Loucy (cell line): Measurements from ENCODE around the gene SUDS3.
A peak's percentile ranks its signal among the peaks of the same experiment; 100 is the strongest.
"Not testable (repeated sequence)": the region's sequence is repeated elsewhere in the genome, so short reads cannot be mapped to it uniquely, and the experiment has no call there.

ENCODE experiments used
- H2AFZ ChIP-seq: fragments of 200-600 bp; sonication (generic); 2 replicates; pipeline ENCODE4 v1.6.0; 2016; ENCODE audit warnings: antibody characterized with exemption, mild to moderate bottlenecking, low read length, moderate library complexity
- H3F3A ChIP-seq: fragments of 200-600 bp; 2 replicates; pipeline ENCODE4 v1.6.0; 2016; ENCODE audit warnings: antibody characterized with exemption, low read depth, mild to moderate bottlenecking
- H3K27me3 ChIP-seq: fragments of 200-600 bp; sonication (generic); 2 replicates; pipeline ENCODE4 v1.6.1; 2014; ENCODE audit warnings: low read length, mild to moderate bottlenecking; ENCODE audit not compliant: insufficient read depth, poor library complexity, severe bottlenecking
- H3K36me3 ChIP-seq: fragments of 200-600 bp; sonication (generic); 2 replicates; pipeline ENCODE4 v1.6.1; 2016; ENCODE audit warnings: low read length; ENCODE audit not compliant: insufficient read depth
- H3K4me1 ChIP-seq: fragments of 200-600 bp; sonication (generic); 2 replicates; pipeline ENCODE4 v1.5.1; 2014; ENCODE audit warnings: low read length, mild to moderate bottlenecking; ENCODE audit not compliant: insufficient read depth, poor library complexity, severe bottlenecking
- H3K4me2 ChIP-seq: fragments of 200-600 bp; sonication (generic); 2 replicates; pipeline ENCODE4 v1.6.0; 2014; ENCODE audit warnings: antibody characterized with exemption, low read length, low read depth, mild to moderate bottlenecking; ENCODE audit not compliant: poor library complexity, severe bottlenecking
- H3K4me3 ChIP-seq: fragments of 200-600 bp; sonication (generic); 2 replicates; pipeline ENCODE4 v1.5.1; 2014; ENCODE audit warnings: low read length, mild to moderate bottlenecking, mixed read lengths; ENCODE audit not compliant: poor library complexity, severe bottlenecking
- H3K79me2 ChIP-seq: fragments of 200-600 bp; sonication (generic); 2 replicates; pipeline ENCODE4 v1.6.1; 2014; ENCODE audit warnings: low read length; ENCODE audit not compliant: insufficient read depth
- H3K9ac ChIP-seq: fragments of 200-600 bp; sonication (generic); 2 replicates; pipeline ENCODE4 v1.6.0; 2014; ENCODE audit warnings: mild to moderate bottlenecking, low read depth, low read length, moderate library complexity; ENCODE audit not compliant: poor library complexity, severe bottlenecking
- H3K9me2 ChIP-seq: fragments of 200-600 bp; sonication (generic); replicated peaks from 2 replicates; pipeline ENCODE4 v1.6.1; 2016; ENCODE audit warnings: low read depth, low read length, mixed read lengths
- H3K9me3 ChIP-seq: fragments of 200-600 bp; sonication (generic); 2 replicates; pipeline ENCODE4 v1.6.1; 2014; ENCODE audit warnings: mild to moderate bottlenecking, antibody characterized with exemption, low read length, low read depth; ENCODE audit not compliant: insufficient read depth
- H4K20me1 ChIP-seq: fragments of 200-600 bp; sonication (generic); 2 replicates; pipeline ENCODE4 v1.6.0; 2014; ENCODE audit warnings: antibody characterized with exemption, low read length, mild to moderate bottlenecking; ENCODE audit not compliant: insufficient read depth, poor library complexity, severe bottlenecking
- EZH2phosphoT487 ChIP-seq: fragments of 200-600 bp; IDR thresholded peaks from 2 replicates; pipeline ENCODE4 v1.6.1; 2018; ENCODE audit warnings: antibody characterized with exemption, mild to moderate bottlenecking, moderate library complexity, borderline replicate concordance
- TF ChIP-seq, protein P1 (sequence below): fragments of 200-600 bp; sonication (generic); conservative IDR thresholded peaks from 2 replicates; pipeline ENCODE4 v1.5.1; 2014; ENCODE audit warnings: mild to moderate bottlenecking, antibody characterized with exemption, low read length

Gene SUDS3

DNA sequence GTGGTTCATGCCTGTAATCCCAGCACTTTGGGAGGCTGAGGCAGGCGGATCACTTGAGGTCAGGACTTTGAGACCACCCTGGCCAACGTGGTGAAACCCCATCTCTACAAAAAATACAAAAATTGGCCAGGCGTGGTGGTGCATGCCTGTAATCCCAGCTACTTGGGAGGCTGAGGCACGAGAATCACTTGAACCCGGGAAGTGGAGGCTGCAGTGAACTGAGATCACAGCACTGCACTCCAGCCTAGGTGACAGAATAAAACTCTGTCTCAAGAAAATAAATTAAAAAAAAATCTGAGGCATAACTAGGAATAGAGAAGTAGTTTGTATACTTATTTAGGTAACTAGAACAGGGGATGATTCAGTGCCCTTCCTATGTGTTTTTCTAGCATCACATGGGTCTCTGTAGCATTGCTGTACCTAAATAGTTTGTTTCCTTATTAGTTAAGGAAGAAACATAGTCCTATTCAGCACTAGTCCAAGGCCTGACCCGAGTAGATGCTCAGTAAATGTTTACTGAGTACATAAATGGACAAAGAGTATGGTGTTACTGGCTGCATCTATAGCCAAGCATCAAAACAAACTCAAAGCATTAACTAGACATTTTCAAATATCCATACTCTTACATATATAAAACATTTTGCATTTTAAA lies 25.3 kb upstream of the SUDS3 start:
- no peak overlapping the region for H3K9ac ChIP-seq
- H3K27me3 ChIP-seq: no peaks in the 10 kb centered on the region
- no peak overlapping the region for H3K4me3 ChIP-seq
- H3K36me3 ChIP-seq: peaks cover 3% of the 10 kb centered on the region; the same call in 1 of the 2 replicates
- TF ChIP-seq EZH2phosphoT487: no peak
- TF ChIP-seq, protein P1, sequence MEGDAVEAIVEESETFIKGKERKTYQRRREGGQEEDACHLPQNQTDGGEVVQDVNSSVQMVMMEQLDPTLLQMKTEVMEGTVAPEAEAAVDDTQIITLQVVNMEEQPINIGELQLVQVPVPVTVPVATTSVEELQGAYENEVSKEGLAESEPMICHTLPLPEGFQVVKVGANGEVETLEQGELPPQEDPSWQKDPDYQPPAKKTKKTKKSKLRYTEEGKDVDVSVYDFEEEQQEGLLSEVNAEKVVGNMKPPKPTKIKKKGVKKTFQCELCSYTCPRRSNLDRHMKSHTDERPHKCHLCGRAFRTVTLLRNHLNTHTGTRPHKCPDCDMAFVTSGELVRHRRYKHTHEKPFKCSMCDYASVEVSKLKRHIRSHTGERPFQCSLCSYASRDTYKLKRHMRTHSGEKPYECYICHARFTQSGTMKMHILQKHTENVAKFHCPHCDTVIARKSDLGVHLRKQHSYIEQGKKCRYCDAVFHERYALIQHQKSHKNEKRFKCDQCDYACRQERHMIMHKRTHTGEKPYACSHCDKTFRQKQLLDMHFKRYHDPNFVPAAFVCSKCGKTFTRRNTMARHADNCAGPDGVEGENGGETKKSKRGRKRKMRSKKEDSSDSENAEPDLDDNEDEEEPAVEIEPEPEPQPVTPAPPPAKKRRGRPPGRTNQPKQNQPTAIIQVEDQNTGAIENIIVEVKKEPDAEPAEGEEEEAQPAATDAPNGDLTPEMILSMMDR: no peak
- H3K4me2 ChIP-seq: no peak overlapping the region
- H3K9me2 ChIP-seq: no peaks in the 10 kb centered on the region
- H3K9me3 ChIP-seq: no peaks in the 10 kb centered on the region; the same call in 1 of the 2 replicates
- H4K20me1 ChIP-seq: peaks cover 63% of the 10 kb centered on the region
- no peak overlapping the region for H2AFZ ChIP-seq
- H3K79me2 ChIP-seq: peaks cover 98% of the 10 kb centered on the region
- peaks cover 53% of the 10 kb centered on the region for H3K4me1 ChIP-seq
- no peaks in the 10 kb centered on the region; the same call in 1 of the 2 replicates for H3F3A ChIP-seq

DNA sequence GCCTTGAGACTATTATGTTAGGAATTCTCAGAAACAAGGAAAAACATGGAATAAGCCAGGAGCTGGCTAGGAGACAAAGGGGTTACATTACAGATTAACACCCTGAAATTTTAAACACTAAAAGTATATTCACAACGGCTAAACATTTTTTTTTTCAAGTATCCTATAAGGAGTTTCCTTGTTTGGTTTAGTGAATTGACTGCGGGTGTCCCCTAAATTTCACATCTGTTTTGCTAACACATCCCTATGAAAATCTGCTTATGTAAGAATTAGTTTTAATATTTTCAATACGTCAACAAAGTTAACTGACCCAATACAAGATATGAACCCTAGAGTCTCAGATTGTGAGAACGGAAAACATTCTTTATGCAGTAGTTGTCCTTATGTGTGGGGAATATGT lies 22.6 kb upstream of the SUDS3 start:
- no peak overlapping the region for H2AFZ ChIP-seq
- TF ChIP-seq, protein P1: no peak
- TF ChIP-seq EZH2phosphoT487: no peak
- H4K20me1 ChIP-seq: peaks cover 55% of the 10 kb centered on the region
- H3K9me3 ChIP-seq: no peaks in the 10 kb centered on the region; the same call in 1 of the 2 replicates
- peak overlapping the region; percentile 48 for H3K4me2 ChIP-seq
- no peaks in the 10 kb centered on the region for H3K27me3 ChIP-seq
- H3K9ac ChIP-seq: no peak overlapping the region
- 0 out of 2 replicates have a peak, but pooled peaks cover 2% of the 10 kb centered on the region for H3F3A ChIP-seq
- H3K4me1 ChIP-seq: peaks cover 52% of the 10 kb centered on the region
- H3K36me3 ChIP-seq: 0 out of 2 replicates have a peak, but pooled peaks cover 3% of the 10 kb centered on the region
- no peak overlapping the region for H3K4me3 ChIP-seq
- H3K9me2 ChIP-seq: no peaks in the 10 kb centered on the region
- H3K79me2 ChIP-seq: peaks cover 98% of the 10 kb centered on the region

DNA sequence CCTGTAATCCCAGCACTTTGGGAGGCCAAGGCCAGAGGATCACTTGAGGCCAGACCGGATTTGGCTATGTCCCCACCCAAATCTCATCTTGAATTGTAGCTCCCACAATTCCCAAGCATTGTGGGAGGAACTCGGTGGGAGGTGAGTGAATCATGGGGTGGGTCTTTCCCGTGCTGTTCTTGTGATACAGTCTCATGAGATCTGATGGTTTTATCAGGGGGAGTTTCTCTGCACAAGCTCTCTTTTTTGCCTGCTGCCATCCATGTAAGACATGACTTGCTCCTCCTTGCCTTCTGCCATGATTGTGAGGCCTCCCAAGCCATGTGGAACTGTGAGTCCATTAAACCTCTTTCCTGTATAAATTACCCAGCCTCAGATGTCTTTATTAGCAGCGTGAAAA lies 21.9 kb upstream of the SUDS3 start:
- H4K20me1 ChIP-seq: peaks cover 53% of the 10 kb centered on the region
- H3K9ac ChIP-seq, H3K9me3 ChIP-seq, H3K36me3 ChIP-seq, H3K4me3 ChIP-seq, H2AFZ ChIP-seq, H3F3A ChIP-seq, H3K27me3 ChIP-seq, H3K9me2 ChIP-seq: not testable (repeated sequence)
- H3K79me2 ChIP-seq: peaks cover 98% of the 10 kb centered on the region
- H3K4me1 ChIP-seq: peaks cover 59% of the 10 kb centered on the region
- H3K4me2 ChIP-seq: peak overlapping the region; percentile 48

DNA sequence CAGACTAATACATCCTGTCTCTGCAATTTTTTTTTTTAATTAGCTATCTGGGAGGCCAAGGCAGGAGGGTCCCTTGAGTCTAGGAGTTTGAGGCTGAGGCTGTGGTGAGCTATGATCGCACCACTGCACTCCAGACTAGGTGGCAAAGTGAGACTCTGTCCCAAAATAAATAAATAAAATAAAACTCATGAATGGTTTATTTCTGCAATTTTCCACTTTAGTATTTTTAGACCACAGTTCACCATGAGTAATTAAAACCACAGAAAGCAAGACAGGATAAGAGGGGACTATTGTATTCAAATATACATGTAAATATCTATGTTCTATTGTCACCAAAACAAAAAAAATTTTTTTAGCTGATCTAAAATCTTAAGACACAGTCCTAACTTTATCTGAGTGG lies 21.5 kb upstream of the SUDS3 start:
- Histone ChIP-seq H3F3A (0 out of 2 replicates have a peak, but pooled peaks cover 2% of the 10 kb centered on the region), H3K9me3 (no peaks in the 10 kb centered on the region; the same call in 1 of the 2 replicates), H3K27me3 (no peaks in the 10 kb centered on the region), H3K9me2 (no peaks in the 10 kb centered on the region), H3K36me3 (no peaks in the 10 kb centered on the region), H3K9ac (no peak overlapping the region), H2AFZ (no peak overlapping the region), H3K4me3 (peak overlapping the region; percentile 83), H3K4me1 (peaks cover 61% of the 10 kb centered on the region), H3K4me2 (peak overlapping the region; percentile 93), H4K20me1 (peaks cover 51% of the 10 kb centered on the region), H3K79me2 (peaks cover 98% of the 10 kb centered on the region)
- TF ChIP-seq, protein P1: no peak
- no peak for TF ChIP-seq EZH2phosphoT487
